ENCODE results near the gene KLHDC7A. TPM values are rescaled to one million over a fixed set of nuclear protein-coding genes. Genes with fewer than 3 reads are reported as not detected.
"Not testable (repeated sequence)": the region's sequence is repeated elsewhere in the genome, so short reads cannot be mapped to it uniquely, and the experiment has no call there.

Gene KLHDC7A
- total RNA-seq = not detected

DNA sequence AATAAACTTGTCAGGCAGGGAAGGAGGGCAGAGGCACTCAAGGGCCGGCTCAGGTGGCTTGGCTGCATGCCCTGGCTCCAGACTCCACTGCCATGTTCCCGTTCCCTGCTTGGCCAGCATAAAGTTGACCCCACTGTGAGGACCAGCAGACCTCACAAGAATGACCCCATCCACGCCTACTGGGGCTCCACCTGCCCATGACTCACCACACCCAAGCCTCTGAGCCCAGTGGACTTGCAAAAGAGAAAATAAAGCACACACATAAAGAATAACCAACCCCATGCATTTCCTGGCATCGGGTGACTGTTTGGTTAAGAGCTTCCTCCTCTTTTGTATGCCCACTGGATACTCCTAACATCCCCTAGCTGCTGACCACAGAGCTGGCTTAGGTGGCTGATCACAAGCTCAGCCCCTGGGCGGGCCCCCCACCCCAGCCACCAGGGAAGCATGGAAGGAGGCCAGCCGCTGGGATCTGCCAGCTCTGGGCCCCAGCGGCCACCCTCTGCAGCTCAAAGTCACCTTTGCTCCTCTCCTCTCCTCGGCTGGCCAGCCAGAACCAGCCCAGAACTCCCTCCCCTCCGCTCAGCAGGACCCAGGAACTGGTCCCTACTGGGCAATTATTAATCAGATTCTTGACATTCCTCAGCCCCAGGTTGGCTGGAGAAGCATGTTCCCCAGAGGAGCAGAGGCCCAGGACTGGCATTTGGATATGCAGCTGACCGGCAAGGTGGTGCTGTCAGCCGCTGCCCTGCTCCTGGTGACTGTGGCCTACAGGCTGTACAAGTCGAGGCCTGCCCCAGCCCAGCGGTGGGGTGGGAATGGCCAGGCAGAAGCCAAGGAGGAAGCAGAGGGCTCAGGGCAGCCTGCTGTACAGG is at the start of gene KLHDC7A:
Gene KLHDC7A (plus strand): TSS at position 616 of the 875 bp plus-strand sequence. CDS start 52 bp downstream, at position 668.
- no peak within 1 kb of the TSS for H3K4me3 ChIP-seq (ENCODE audit: low read length)
- H3K4me1 ChIP-seq (ENCODE audit: insufficient read depth, low read length) = no peaks in the 10 kb centered on the region
- H3K27me3 ChIP-seq (ENCODE audit: insufficient read depth, low read length) = no peaks in the 10 kb centered on the region
- no peaks in the 10 kb centered on the region for H3K9me3 ChIP-seq (ENCODE audit: low read depth, low read length)

- no peaks in the 10 kb centered on the region for H3K4me1 ChIP-seq (ENCODE audit: insufficient read depth, low read length)
- H3K27me3 ChIP-seq (ENCODE audit: insufficient read depth, low read length) = peaks cover under 1% of the 10 kb centered on the region
- no peak overlapping the region for H3K4me3 ChIP-seq (ENCODE audit: low read length)
- H3K9me3 ChIP-seq (ENCODE audit: low read depth, low read length) = no peaks in the 10 kb centered on the region
These were observed 46.7 kb upstream of the KLHDC7A start for GRCh38 chr1:18434041-18434440.

- Histone ChIP-seq H3K9me3 (ENCODE audit: low read depth, low read length) (no peaks in the 10 kb centered on the region), H3K27me3 (ENCODE audit: insufficient read depth, low read length) (no peaks in the 10 kb centered on the region), H3K4me3 (ENCODE audit: low read length) (no peak overlapping the region), H3K4me1 (ENCODE audit: insufficient read depth, low read length) (no peaks in the 10 kb centered on the region)
These were observed 40.1 kb upstream of the KLHDC7A start for GRCh38 chr1:18440385-18441226.

DNA sequence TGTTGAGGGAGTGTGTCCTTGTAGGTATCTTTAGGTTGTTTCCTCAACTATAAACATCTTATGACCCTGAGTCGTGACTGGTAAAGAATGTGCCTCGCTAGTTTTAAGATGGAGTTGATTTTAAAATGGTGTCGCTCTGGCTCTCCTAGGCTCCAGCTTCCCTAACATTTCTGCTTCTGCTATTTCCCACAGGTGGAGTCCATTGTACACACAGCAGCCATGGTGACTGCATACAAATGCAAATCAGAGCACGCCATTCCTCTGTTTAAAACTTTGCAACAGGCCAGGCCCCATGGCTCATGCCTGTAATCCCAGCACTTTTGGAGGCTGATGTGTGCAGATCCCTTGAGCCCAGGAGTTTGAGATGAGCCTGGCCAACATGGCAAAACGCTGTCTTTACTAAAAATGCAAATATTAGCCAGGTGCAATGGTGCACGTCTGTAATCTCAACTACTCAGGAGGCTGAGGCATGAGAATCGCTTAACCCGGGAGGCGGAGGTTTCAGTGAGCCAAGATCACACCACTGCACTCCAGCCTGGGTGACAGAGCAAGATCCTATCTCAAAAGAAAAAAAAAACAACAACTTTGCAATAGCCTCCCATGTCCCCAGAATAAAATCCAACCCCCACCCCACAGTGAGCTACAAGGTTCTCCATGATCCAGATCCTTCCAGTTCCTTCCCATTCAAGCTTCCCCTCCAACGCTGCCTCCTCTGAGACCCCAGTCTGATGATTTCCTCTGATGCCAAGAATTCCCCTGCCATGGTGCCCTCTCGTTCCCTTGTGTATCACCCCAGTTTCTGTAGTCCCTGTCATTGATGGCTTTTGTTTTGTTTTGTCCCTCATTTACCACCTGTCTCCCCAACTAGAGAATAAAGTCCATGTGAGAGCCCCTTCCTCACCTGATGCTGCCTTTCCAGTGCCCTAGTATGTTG is 36.9 kb upstream of the KLHDC7A start:
- H3K4me3 ChIP-seq (ENCODE audit: low read length) = no peak overlapping the region

DNA sequence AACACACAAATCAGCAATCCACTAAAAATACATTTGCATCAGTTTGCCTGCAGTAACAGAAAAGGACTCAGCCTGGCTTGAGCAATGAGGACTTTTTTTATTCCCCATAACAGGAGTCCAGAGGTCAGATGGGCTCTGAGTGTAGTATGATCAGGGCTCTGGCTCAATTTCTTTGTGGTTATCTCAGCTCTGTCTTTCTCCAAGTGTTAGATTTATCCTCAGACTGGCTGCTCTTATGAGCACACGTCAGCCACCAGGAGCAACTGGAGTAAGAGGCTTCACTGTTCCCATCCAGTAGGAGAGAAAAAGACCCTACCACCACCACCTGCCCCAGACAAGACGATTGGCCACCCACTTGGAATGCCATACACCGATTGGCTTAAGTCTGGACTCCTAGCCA is 36.2 kb upstream of the KLHDC7A start:
- Histone ChIP-seq H3K4me3 (ENCODE audit: low read length) (no peak overlapping the region), H3K27me3 (ENCODE audit: insufficient read depth, low read length) (no peaks in the 10 kb centered on the region), H3K4me1 (ENCODE audit: insufficient read depth, low read length) (no peaks in the 10 kb centered on the region), H3K9me3 (ENCODE audit: low read depth, low read length) (no peaks in the 10 kb centered on the region)

More for the DNA sequence above, 36.9 kb upstream of the KLHDC7A start:
- Histone ChIP-seq H3K27me3 (ENCODE audit: insufficient read depth, low read length) (no peaks in the 10 kb centered on the region), H3K9me3 (ENCODE audit: low read depth, low read length) (no peaks in the 10 kb centered on the region), H3K4me1 (ENCODE audit: insufficient read depth, low read length) (no peaks in the 10 kb centered on the region)

GRCh38 chr1:18446751-18447150 is 34.0 kb upstream of the KLHDC7A start:
- H3K4me1 ChIP-seq (ENCODE audit: insufficient read depth, low read length) = no peaks in the 10 kb centered on the region
- no peaks in the 10 kb centered on the region for H3K27me3 ChIP-seq (ENCODE audit: insufficient read depth, low read length)
- no peaks in the 10 kb centered on the region for H3K9me3 ChIP-seq (ENCODE audit: low read depth, low read length)
- H3K4me3 ChIP-seq (ENCODE audit: low read length) = no peak overlapping the region

DNA sequence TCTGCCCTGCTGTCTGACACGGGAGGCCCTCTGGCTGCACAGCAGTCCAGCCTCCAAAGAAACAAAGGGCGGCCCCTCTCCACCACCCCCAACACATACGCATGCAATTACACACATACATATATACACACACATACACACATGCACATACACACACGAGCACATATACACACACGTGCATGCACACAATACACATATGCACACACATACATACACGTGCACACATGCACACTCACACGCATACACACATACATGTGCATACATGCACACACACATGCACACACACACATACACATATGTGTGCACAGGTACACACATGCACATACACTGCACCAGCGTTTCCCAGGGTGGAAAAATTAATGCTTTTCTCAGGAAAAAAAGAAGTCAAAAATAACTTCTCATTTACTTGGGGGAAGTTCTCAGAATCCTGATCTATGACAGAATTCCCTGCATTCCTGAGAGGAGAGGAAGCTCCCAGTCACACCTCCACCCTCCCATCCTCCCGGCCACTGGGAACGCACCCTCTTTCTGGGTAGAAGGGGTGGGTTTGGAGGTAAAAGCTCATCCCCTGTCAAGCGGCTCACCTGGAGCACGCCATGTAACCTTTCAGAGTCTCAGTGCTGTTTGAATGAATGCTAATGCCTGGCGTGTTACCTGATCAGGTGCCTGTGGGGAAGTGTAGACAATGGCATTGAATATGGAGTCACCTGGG is 33.1 kb upstream of the KLHDC7A start:
- no peaks in the 10 kb centered on the region for H3K9me3 ChIP-seq (ENCODE audit: low read depth, low read length)
- no peaks in the 10 kb centered on the region for H3K4me1 ChIP-seq (ENCODE audit: insufficient read depth, low read length)
- H3K27me3 ChIP-seq (ENCODE audit: insufficient read depth, low read length) = no peaks in the 10 kb centered on the region
- H3K4me3 ChIP-seq (ENCODE audit: low read length) = no peak overlapping the region

DNA sequence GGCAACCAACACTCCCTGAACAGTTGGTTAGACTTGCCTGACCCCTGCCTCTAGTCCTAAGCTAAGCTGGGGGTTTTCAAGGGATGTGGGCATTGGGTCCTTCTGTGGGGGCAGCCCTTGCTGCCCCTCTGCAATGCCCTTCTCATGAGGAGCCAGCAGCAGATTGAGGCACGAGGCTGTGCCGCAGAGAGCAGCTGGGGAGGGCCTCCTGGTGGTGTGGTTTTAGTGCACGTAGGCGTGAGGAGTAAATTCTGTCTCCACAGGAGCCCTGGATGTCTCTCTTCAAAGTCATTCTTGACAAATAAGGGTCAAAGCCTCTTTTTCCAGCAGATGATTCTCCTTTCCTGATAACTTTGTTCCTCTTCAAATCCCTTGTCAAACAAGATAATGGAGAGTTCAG is 31.8 kb upstream of the KLHDC7A start:
- H3K27me3 ChIP-seq (ENCODE audit: insufficient read depth, low read length) = no peaks in the 10 kb centered on the region

DNA sequence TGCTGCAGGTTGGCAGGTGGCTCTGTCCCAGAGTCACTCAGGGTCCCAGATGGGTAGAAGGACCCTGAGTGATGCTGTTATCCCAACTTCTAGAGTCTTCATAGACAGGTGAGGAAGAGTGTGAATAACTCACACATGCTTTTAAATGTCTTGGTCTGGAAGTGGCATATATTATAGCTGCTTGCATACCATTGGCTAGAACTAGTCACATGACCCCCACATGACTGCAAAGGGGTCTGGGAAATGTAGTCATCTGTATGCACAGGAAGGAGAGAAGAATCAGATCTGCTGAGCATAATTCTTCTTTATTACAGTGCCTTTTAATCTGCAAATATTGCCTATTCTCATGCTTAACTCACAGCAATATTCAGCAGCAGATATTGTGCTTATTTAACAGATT is 28.2 kb upstream of the KLHDC7A start:
- Histone ChIP-seq H3K9me3 (ENCODE audit: low read depth, low read length) (no peaks in the 10 kb centered on the region), H3K4me3 (ENCODE audit: low read length) (no peak overlapping the region), H3K27me3 (ENCODE audit: insufficient read depth, low read length) (no peaks in the 10 kb centered on the region), H3K4me1 (ENCODE audit: insufficient read depth, low read length) (no peaks in the 10 kb centered on the region)

More for the DNA sequence above, 31.8 kb upstream of the KLHDC7A start:
- no peaks in the 10 kb centered on the region for H3K4me1 ChIP-seq (ENCODE audit: insufficient read depth, low read length)
- H3K9me3 ChIP-seq (ENCODE audit: low read depth, low read length) = no peaks in the 10 kb centered on the region
- no peak overlapping the region for H3K4me3 ChIP-seq (ENCODE audit: low read length)

GRCh38 chr1:18458133-18459092 is 22.3 kb upstream of the KLHDC7A start:
- Histone ChIP-seq H3K4me1 (ENCODE audit: insufficient read depth, low read length) (no peaks in the 10 kb centered on the region), H3K4me3 (ENCODE audit: low read length) (no peak overlapping the region), H3K9me3 (ENCODE audit: low read depth, low read length) (no peaks in the 10 kb centered on the region), H3K27me3 (ENCODE audit: insufficient read depth, low read length) (no peaks in the 10 kb centered on the region)

DNA sequence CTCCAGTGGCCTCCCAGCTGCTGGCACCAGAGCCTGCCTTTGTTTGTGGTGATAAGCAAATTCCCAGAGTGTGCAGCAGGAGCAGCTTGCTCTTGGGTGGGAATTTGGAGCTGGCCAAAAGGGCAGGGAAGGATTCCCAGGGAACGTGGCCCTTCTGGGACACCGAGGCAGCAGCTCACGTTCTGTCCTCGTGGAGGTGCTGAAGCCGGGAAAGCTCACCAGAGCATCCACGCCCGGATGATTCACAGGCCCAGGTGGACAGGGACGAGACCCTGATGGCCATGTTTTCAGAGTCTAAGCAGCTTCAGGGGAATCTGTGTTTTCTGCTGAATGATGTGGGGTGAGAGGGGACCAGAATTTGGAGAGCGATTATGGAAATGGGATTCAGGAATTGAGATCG is 19.1 kb upstream of the KLHDC7A start:
- Histone ChIP-seq H3K4me1 (ENCODE audit: insufficient read depth, low read length) (no peaks in the 10 kb centered on the region), H3K9me3 (ENCODE audit: low read depth, low read length) (no peaks in the 10 kb centered on the region), H3K4me3 (ENCODE audit: low read length) (no peak overlapping the region), H3K27me3 (ENCODE audit: insufficient read depth, low read length) (no peaks in the 10 kb centered on the region)

GRCh38 chr1:18462517-18462916 is 18.2 kb upstream of the KLHDC7A start:
- not testable (repeated sequence) for H3K9me3 ChIP-seq (ENCODE audit: low read depth, low read length); H3K27me3 ChIP-seq (ENCODE audit: insufficient read depth, low read length); H3K4me1 ChIP-seq (ENCODE audit: insufficient read depth, low read length); H3K4me3 ChIP-seq (ENCODE audit: low read length)

DNA sequence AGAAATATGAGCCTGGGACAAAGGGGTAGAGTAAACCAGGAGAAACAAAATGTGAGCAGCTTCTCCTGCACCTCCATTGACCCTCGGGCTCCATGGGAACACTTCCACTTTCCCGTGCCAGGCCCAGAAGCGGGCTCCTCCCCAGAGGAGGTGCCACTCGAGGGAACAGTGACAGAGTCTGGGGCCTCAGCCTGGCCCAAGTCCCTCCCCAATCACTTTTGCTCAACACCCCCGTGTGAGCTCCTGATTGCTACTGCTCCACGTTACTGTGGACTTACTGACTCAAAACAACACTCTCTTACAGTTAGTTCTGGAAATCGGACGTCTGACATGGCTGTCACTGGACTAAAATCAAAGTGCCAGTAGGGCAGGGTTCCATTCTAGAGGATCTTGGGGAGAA is 17.7 kb upstream of the KLHDC7A start:
- H3K27me3 ChIP-seq (ENCODE audit: insufficient read depth, low read length) = no peaks in the 10 kb centered on the region
- H3K9me3 ChIP-seq (ENCODE audit: low read depth, low read length) = no peaks in the 10 kb centered on the region
- H3K4me3 ChIP-seq (ENCODE audit: low read length) = no peak overlapping the region
- no peaks in the 10 kb centered on the region for H3K4me1 ChIP-seq (ENCODE audit: insufficient read depth, low read length)

Data from mononuclear cell (primary cell).